Measurements from ENCODE around the gene PTER. TPM values are rescaled to one million over a fixed set of nuclear protein-coding genes. Genes with fewer than 3 reads are reported as not detected.
A peak's percentile ranks its signal among the peaks of the same experiment; 100 is the strongest.

The PTER gene
- total RNA-seq, 3 donors from 2014 or later = 15.7 to 28.7 (median 19.6) TPM

DNA sequence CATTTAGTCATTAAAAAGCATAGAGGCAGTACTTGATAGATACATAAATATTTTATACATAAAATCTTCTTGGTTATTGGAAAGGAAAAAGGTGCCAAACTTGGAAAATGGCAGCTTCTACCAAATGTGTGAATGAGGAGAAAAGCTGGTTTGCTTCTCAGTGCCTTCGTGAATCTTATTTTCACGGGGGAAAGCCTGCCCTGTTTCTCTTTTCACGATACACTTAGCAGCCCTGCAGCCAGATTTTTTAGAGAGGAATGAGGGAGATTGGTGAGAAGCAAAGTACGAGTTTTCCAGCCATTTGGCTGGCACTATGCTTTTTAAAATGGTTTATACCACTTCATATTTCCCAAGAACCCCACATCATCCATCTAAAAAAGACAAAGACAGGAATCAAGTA, 107.8 kb downstream of the PTER start:
- ATAC-seq (no peak), DNase-seq (no peak)
- TF ChIP-seq, protein P1, sequence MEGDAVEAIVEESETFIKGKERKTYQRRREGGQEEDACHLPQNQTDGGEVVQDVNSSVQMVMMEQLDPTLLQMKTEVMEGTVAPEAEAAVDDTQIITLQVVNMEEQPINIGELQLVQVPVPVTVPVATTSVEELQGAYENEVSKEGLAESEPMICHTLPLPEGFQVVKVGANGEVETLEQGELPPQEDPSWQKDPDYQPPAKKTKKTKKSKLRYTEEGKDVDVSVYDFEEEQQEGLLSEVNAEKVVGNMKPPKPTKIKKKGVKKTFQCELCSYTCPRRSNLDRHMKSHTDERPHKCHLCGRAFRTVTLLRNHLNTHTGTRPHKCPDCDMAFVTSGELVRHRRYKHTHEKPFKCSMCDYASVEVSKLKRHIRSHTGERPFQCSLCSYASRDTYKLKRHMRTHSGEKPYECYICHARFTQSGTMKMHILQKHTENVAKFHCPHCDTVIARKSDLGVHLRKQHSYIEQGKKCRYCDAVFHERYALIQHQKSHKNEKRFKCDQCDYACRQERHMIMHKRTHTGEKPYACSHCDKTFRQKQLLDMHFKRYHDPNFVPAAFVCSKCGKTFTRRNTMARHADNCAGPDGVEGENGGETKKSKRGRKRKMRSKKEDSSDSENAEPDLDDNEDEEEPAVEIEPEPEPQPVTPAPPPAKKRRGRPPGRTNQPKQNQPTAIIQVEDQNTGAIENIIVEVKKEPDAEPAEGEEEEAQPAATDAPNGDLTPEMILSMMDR (IDR thresholded peaks at IDR 0.05) = no peak
- H3K4me1 ChIP-seq (ENCODE audit: low read depth) = no peaks in the 10 kb centered on the region
- no peaks in the 10 kb centered on the region for H3K36me3 ChIP-seq (ENCODE audit: low read depth)
- intact Hi-C loops (cut with DNase I, micrococcal nuclease) = no loop called here
- no peak overlapping the region for H3K4me3 ChIP-seq
- H3K9me3 ChIP-seq = no peaks in the 10 kb centered on the region

DNA sequence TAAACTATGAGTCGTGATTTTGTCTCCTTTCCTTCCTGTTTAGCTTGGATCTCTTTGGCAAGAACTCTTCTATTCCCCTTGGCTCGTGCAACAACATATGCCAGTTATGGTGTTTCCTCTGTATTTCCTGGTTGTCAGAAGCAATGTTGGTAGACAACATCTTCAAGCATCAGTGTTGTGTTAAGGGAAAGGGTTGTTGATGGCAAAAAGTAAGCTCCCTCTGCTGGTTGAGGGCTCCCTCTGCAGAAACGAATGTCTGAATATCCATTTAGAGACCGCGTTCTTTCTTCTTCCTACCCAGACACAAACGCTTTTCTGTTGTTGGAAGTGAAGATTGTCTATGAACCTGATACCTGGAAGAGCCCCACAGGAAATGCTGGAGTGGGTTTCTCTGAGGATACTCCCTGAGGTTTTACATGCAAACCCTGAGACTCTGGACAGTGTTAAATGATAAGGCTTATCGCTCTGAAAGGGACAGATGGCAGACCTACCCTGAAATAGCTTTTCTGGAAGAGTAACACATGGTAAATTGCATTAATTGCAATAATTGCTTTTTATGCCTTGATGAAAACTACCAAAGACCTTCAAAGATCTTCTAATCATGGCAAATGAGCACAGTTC, 108.4 kb downstream of the PTER start:
- ATAC-seq = peak; percentile 36
- intact Hi-C loops (cut with DNase I, micrococcal nuclease) = no loop called here
- no peak for DNase-seq
- no peaks in the 10 kb centered on the region for H3K4me1 ChIP-seq (ENCODE audit: low read depth)
- no peaks in the 10 kb centered on the region for H3K9me3 ChIP-seq
- no peak overlapping the region for H3K4me3 ChIP-seq
- no peaks in the 10 kb centered on the region for H3K36me3 ChIP-seq (ENCODE audit: low read depth)
- TF ChIP-seq, protein P1 (IDR thresholded peaks at IDR 0.05) = peak; percentile 17

DNA sequence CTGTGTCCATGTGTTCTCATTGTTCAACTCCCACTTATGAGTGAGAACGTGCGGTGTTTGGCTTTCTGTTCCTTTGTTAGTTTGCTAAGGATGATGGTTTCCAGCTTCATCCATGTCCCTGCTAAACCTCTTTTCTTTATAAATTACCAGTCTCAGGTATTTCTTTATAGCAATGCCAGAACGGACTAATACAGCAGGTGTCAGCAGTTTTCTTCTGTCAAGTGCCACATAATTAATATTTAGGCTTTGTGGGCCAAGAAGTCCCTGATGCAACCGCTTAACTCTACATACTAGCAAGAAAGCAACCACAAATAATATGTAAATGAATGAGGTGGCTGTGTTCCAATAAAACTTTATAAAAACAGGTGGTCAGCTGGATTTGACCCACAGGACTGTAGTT, 111.2 kb downstream of the PTER start:
- DNase-seq = no peak
- Histone ChIP-seq H3K9me3 (no peaks in the 10 kb centered on the region), H3K4me1 (ENCODE audit: low read depth) (no peaks in the 10 kb centered on the region), H3K36me3 (ENCODE audit: low read depth) (no peaks in the 10 kb centered on the region), H3K4me3 (no peak overlapping the region)
- TF ChIP-seq, protein P1 (IDR thresholded peaks at IDR 0.05) = no peak
- intact Hi-C loops (cut with DNase I, micrococcal nuclease) = no loop called here
- no peak for ATAC-seq

DNA sequence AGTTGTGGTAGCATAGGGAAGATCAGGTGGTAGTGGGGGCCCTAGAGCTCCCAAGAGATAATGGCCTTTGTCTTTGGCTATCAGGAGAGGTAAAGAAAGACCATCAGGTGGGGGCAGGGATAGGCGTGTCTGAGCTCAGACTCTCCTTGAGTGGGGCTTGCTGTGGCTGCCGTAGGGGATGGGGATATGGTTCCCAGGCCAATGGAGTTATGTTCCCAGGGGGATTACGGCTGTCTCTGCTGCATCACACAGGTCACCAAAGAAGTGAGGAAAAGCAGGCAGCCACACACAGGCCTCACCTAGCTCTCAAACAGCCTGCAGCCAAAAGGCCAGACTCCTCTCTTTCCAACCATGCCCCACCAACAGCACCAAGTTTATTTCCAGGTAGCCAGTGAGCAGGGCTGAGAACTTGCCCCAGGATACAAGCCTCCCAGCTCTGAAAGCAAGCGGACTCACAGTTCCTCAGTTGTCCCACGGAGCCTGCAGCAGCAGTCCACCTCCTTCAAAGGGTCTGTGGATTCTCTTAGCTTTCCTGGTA, 122.5 kb downstream of the PTER start:
- no peaks in the 10 kb centered on the region for H3K36me3 ChIP-seq (ENCODE audit: low read depth)
- H3K4me1 ChIP-seq (ENCODE audit: low read depth) = no peaks in the 10 kb centered on the region
- no peak for ATAC-seq
- intact Hi-C loops (cut with DNase I, micrococcal nuclease) = no loop called here
- no peak overlapping the region for H3K4me3 ChIP-seq
- no peaks in the 10 kb centered on the region for H3K9me3 ChIP-seq
- no peak for DNase-seq
- TF ChIP-seq, protein P1 (IDR thresholded peaks at IDR 0.05) = no peak

DNA sequence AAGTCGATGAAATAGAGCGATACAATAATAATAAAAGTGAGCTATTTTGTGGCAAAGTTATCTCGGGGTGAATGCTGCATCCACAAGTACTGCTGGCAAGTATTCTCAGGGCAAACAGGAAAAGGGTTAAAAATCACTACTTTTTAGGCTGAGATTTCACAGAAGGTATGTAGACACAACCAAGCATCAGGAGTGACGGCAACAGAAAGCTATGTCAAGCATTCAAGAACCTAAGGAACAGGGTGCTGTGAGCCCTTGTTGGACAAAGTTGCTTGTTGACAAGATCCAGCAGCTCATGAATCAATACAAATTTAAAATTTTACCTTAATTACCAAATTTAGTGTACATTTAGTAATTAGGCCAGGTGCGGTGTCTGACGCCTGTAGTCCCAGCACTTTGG, 126.1 kb downstream of the PTER start:
- DNase-seq (no peak), ATAC-seq (no peak)
- no peaks in the 10 kb centered on the region for H3K36me3 ChIP-seq (ENCODE audit: low read depth)
- TF ChIP-seq, protein P1 (IDR thresholded peaks at IDR 0.05) = no peak
- intact Hi-C loops (cut with DNase I, micrococcal nuclease) = no loop called here
- no peaks in the 10 kb centered on the region for H3K4me1 ChIP-seq (ENCODE audit: low read depth)
- no peak overlapping the region for H3K4me3 ChIP-seq
- H3K9me3 ChIP-seq = no peaks in the 10 kb centered on the region

Other genes starting within 250 kb of the PTER start
- under 1 TPM in 1 of 3 donors, not detected in 2; 0.16 TPM for gene C1QL3, start 84.9 kb downstream of the PTER start, total RNA-seq